VCaP (cell line): ENCODE data around the gene MRPL39.

Experiments used
- H3K27ac ChIP-seq: fragments of 450-650 bp; 2 replicates; pipeline ENCODE4 v1.5.1; 2017
- CTCF ChIP-seq: fragments of 450-650 bp; conservative IDR thresholded peaks from 2 replicates; pipeline ENCODE4 v1.5.1; 2017; ENCODE audit warnings: mild to moderate bottlenecking, moderate library complexity

MRPL39 gene

GRCh38 chr21:25560891-25561290 lies 46.4 kb downstream of the MRPL39 start:
- TF ChIP-seq CTCF = no peak
- H3K27ac ChIP-seq = no peak overlapping the region

GRCh38 chr21:25560271-25560685 lies 47.0 kb downstream of the MRPL39 start:
- H3K27ac ChIP-seq = no peak overlapping the region
- TF ChIP-seq CTCF = no peak

- no peak for TF ChIP-seq CTCF
- H3K27ac ChIP-seq = no peak overlapping the region
These were observed 47.5 kb downstream of the MRPL39 start for GRCh38 chr21:25559746-25560145.

- TF ChIP-seq CTCF = no peak
These were observed 49.2 kb downstream of the MRPL39 start for GRCh38 chr21:25558123-25558522.

GRCh38 chr21:25557180-25557579 lies 50.1 kb downstream of the MRPL39 start:
- H3K27ac ChIP-seq = no peak overlapping the region
- no peak for TF ChIP-seq CTCF

More at GRCh38 chr21:25558123-25558522, 49.2 kb downstream of the MRPL39 start:
- no peak overlapping the region for H3K27ac ChIP-seq

GRCh38 chr21:25556091-25556490 lies 51.2 kb downstream of the MRPL39 start:
- H3K27ac ChIP-seq = no peak overlapping the region
- TF ChIP-seq CTCF = no peak

- no peak for TF ChIP-seq CTCF
- no peak overlapping the region for H3K27ac ChIP-seq
These were observed 51.8 kb downstream of the MRPL39 start for GRCh38 chr21:25555492-25555891.

GRCh38 chr21:25552856-25553255 lies 54.4 kb downstream of the MRPL39 start:
- TF ChIP-seq CTCF = no peak
- no peak overlapping the region for H3K27ac ChIP-seq
